IPS DF 4.7 (cell line): ENCODE measurements around the gene TNIP2.
"Not testable (repeated sequence)": the region's sequence is repeated elsewhere in the genome, so short reads cannot be mapped to it uniquely, and the experiment has no call there.

Experiments used
- DNase-seq: peaks from one replicate; pipeline ENCODE4 v3.0.0-alpha.2; 2013; ENCODE audit warnings: low spot score; ENCODE audit errors: extremely low read depth

The TNIP2 gene

GRCh38 chr4:2771264-2771663 is 15.1 kb upstream of the TNIP2 start:
- no peak for DNase-seq

GRCh38 chr4:2768921-2769336 is 12.8 kb upstream of the TNIP2 start:
- no peak for DNase-seq

- DNase-seq = no peak
Observed at GRCh38 chr4:2768124-2768523, 12.0 kb upstream of the TNIP2 start.

- no peak for DNase-seq
Observed at GRCh38 chr4:2767705-2768074, 11.6 kb upstream of the TNIP2 start.

- DNase-seq = no peak
Observed at GRCh38 chr4:2767046-2767704, 11.0 kb upstream of the TNIP2 start.

GRCh38 chr4:2765832-2766526 is 9.8 kb upstream of the TNIP2 start:
- no peak for DNase-seq

- DNase-seq = no peak
Observed at GRCh38 chr4:2763511-2763967, 7.4 kb upstream of the TNIP2 start.

- not testable (repeated sequence) for DNase-seq
Observed at GRCh38 chr4:2762486-2763370, 6.6 kb upstream of the TNIP2 start.

GRCh38 chr4:2762048-2762447 is 5.9 kb upstream of the TNIP2 start:
- DNase-seq = no peak

GRCh38 chr4:2761035-2761923 is 5.1 kb upstream of the TNIP2 start:
- DNase-seq = no peak

- no peak for DNase-seq
Observed at GRCh38 chr4:2757426-2757825, 1.3 kb upstream of the TNIP2 start.

GRCh38 chr4:2756691-2757350 is 685 bp upstream of the TNIP2 start:
- no peak for DNase-seq

GRCh38 chr4:2754848-2755819 is 1.0 kb downstream of the TNIP2 start:
- DNase-seq = no peak

GRCh38 chr4:2753436-2753835 is 2.7 kb downstream of the TNIP2 start:
- DNase-seq = no peak

GRCh38 chr4:2750719-2751605 is 5.2 kb downstream of the TNIP2 start:
- DNase-seq = no peak

GRCh38 chr4:2746891-2747695 is 9.0 kb downstream of the TNIP2 start:
- no peak for DNase-seq

- no peak for DNase-seq
Observed at GRCh38 chr4:2745981-2746806, 9.9 kb downstream of the TNIP2 start.
